B cell (primary cell): ENCODE results near the gene INTS14. TPM values are rescaled to one million over a fixed set of nuclear protein-coding genes. Genes with fewer than 3 reads are reported as not detected.

Experiments
- ATAC-seq: fragments of 200-7000 bp; cut with Tn5 transposase; one replicate; pipeline ENCODE4 v1.10.0; 2021; ENCODE audit warnings: low read depth, mild to moderate bottlenecking, moderate number of reproducible peaks, moderate library complexity
- CTCF ChIA-PET: fragments of 350-600 bp; sonication (Branson Sonifier 250); formaldehyde crosslinking; loops from one replicate; lab custom pipeline; 2021; ENCODE audit warnings: antibody characterized with exemption, inconsistent platforms; lab: Charles Lee
- POLR2A ChIA-PET: fragments of 350-600 bp; sonication (Branson Sonifier 250); formaldehyde crosslinking; loops from one replicate; lab custom pipeline; 2021; ENCODE audit warnings: antibody characterized with exemption; lab: Charles Lee
- DNase-seq: peaks from one replicate; pipeline ENCODE4 v3.0.0; 2013
- H2AFZ ChIP-seq: 2 replicates; pipeline ENCODE4 v1.6.1; 2012; ENCODE audit warnings: mild to moderate bottlenecking, low read depth, low read length; ENCODE audit not compliant: insufficient read depth, poor library complexity, severe bottlenecking
- H3K27ac ChIP-seq, 2 donors: 1 replicate in 1 of 2; 2 replicates in 1 of 2; pipeline ENCODE4 v1.5.1; 2012 to 2013; ENCODE audit warnings: low read length in 2 of 2, mild to moderate bottlenecking in 2 of 2, moderate library complexity in 1 of 2
- H3K27me3 ChIP-seq, 4 experiments: fragments of 200-600 bp in 1 of 4; sonication (generic) in 1 of 4; replicated peaks in 1 of 4; 1 replicate in 2 of 4; 2 replicates in 2 of 4; pipeline versions ENCODE4 v1.6.1 to v1.7.0; 2013 to 2016; ENCODE audit warnings: low read length in 3 of 4, mild to moderate bottlenecking in 2 of 4, mixed read lengths in 1 of 4, moderate library complexity in 1 of 4; ENCODE audit not compliant: insufficient read depth in 4 of 4, control insufficient read depth in 3 of 4; ENCODE audit errors: control extremely low read depth in 1 of 4
- H3K36me3 ChIP-seq, 2 experiments: replicated peaks in 1 of 2; 1 replicate in 1 of 2; 2 replicates in 1 of 2; pipeline versions ENCODE4 v1.6.1 to v1.7.1; 2013; ENCODE audit warnings: low read length in 1 of 2; ENCODE audit not compliant: insufficient read depth in 2 of 2, control insufficient read depth in 1 of 2; ENCODE audit errors: control extremely low read depth in 1 of 2, extremely low read depth in 1 of 2
- H3K4me1 ChIP-seq, 2 donors: fragments of 200-600 bp in 1 of 2; sonication (generic) in 1 of 2; 1 replicate in 1 of 2; 2 replicates in 1 of 2; pipeline versions ENCODE4 v1.5.1 to v1.6.1; 2013 to 2017; ENCODE audit warnings: low read length in 2 of 2; ENCODE audit not compliant: control insufficient read depth in 2 of 2, insufficient read depth in 2 of 2
- H3K4me2 ChIP-seq: replicated peaks from 2 replicates; pipeline ENCODE3; 2012; ENCODE audit warnings: mild to moderate bottlenecking, low read depth, low read length; ENCODE audit not compliant: poor library complexity, severe bottlenecking
- H3K4me3 ChIP-seq, 5 experiments: fragments of 200-600 bp in 1 of 5; sonication (generic) in 1 of 5; 1 replicate in 3 of 5; 2 replicates in 2 of 5; pipeline versions ENCODE4 v1.5.1 to v1.7.0; 2011 to 2016; ENCODE audit warnings: low read length in 4 of 5, mild to moderate bottlenecking in 4 of 5, low read depth in 2 of 5, control low read depth in 1 of 5, moderate library complexity in 1 of 5; ENCODE audit not compliant: insufficient read depth in 1 of 5; ENCODE audit errors: control extremely low read depth in 1 of 5, extremely low read depth in 1 of 5
- H3K79me2 ChIP-seq: fragments of 200-600 bp; sonication (generic); one replicate; pipeline ENCODE4 v1.6.0; 2016; ENCODE audit warnings: low read length; ENCODE audit not compliant: control insufficient read depth, insufficient read depth
- H3K9ac ChIP-seq: fragments of 200-600 bp; sonication (generic); 2 replicates; pipeline ENCODE4 v1.6.1; 2017; ENCODE audit warnings: mild to moderate bottlenecking, low read length, moderate library complexity
- H3K9me3 ChIP-seq, 3 donors: one replicate each; pipeline versions ENCODE4 v1.6.1 to v1.7.1; 2013; ENCODE audit warnings: low read length in 2 of 3; ENCODE audit not compliant: control insufficient read depth in 2 of 3, insufficient read depth in 1 of 3; ENCODE audit errors: control extremely low read depth in 1 of 3
- H4K20me1 ChIP-seq: 2 replicates; pipeline ENCODE4 v1.6.0; 2012; ENCODE audit warnings: mild to moderate bottlenecking, low read length; ENCODE audit not compliant: insufficient read depth, control insufficient read depth, poor library complexity, severe bottlenecking
- H3K27ac Mint-ChIP-seq: one replicate; pipeline ENCODE4 v1.8.0; 2021; ENCODE audit warnings: mixed read lengths
- H3K27me3 Mint-ChIP-seq: one replicate; pipeline ENCODE4 v1.8.0; 2021; ENCODE audit warnings: mixed read lengths
- H3K4me1 Mint-ChIP-seq: one replicate; pipeline ENCODE4 v1.8.0; 2021; ENCODE audit warnings: mixed read lengths
- H3K4me3 Mint-ChIP-seq: one replicate; pipeline ENCODE4 v1.8.0; 2021; ENCODE audit warnings: mixed read lengths
- H3K9me3 Mint-ChIP-seq: one replicate; pipeline ENCODE4 v1.8.0; 2022; ENCODE audit warnings: mixed read lengths; ENCODE audit not compliant: insufficient read depth
- EZH2 ChIP-seq: IDR thresholded peaks from 2 replicates; pipeline ENCODE4 v1.6.1; 2012; ENCODE audit warnings: borderline replicate concordance, low read depth, mild to moderate bottlenecking, moderate library complexity, low read length; ENCODE audit not compliant: insufficient read depth, poor library complexity, severe bottlenecking
- WGBS: methylation state at CpG from one replicate; pipeline ENCODE4 v1.1.5; 2013; ENCODE audit warnings: missing lambda C conversion rate; ENCODE audit not compliant: insufficient coverage; 5-methylcytosine and 5-hydroxymethylcytosine counted together
- intact Hi-C: fragments of 100-400 bp; cut with micrococcal nuclease; formaldehyde crosslinking; loops from one replicate; pipeline ENCODE4 v1.10.0; 2022
- polyA plus RNA-seq: library from polyadenylated mRNA; depleted of rRNA; stranded (reverse); fragments of >200 nt; gene quantifications from 2 replicates; pipeline ENCODE4 v1.2.3, GENCODE V29; 2012
- total RNA-seq, 2 donors: library from RNA; stranded (reverse); fragments of 120-200 nt in 1 of 2; gene quantifications; 1 replicate in 1 of 2; 2 replicates in 1 of 2; pipeline versions ENCODE4 v1.2.3 to v1.2.4, GENCODE V29; 2013 to 2022
- TF ChIP-seq, protein P1 (sequence below): fragments of 200-600 bp; IDR thresholded peaks from one replicate; pipeline ENCODE4 v1.8.0; 2022; ENCODE audit warnings: antibody characterized with exemption, mild to moderate bottlenecking

The INTS14 gene
- total and polyA plus RNA-seq, 2 donors (not counting 1 experiment from before 2014, with no cell fraction given) = 19.3 to 39.0 TPM

DNA sequence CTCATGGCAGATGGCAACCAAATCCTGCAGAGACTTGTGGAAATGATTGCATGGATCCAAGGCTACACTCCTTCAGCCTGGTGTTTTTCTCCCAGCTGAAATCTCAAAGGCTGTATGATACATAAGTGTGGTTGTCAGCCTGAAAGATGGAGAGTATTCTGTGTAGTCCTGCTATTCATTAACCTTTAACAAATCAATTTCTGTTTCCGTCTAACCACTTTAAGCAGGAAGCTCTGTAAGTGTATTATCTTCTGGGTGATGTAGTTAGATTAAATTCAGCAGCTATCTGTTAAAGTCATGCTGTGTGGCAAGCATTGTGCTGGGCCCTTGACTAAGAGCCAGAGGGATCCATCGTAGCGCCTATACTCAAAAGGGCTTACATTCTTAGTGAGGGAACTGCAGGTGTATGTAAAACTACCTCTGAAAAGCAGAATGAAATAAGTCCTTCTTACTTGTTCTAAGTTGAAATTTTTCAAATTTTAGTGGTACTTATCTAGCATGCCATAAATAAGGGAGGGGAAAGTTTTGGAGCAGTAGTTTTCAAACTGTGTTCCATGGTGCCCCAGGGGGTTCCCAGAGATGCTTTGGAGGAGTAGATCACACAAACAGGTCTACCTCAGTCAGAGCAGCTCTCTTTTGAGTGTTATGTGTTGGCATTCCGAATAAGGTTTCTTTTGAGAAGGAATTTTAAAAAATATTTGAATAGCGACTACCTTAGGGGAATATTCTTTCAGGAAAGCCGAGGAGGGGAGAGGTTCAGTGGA, 51.8 kb downstream of the INTS14 start:
- Histone ChIP-seq H3K4me3 (no peak overlapping the region), H3K79me2 (no peaks in the 10 kb centered on the region), H2AFZ (no peak overlapping the region), H3K27ac (no peak overlapping the region), H3K4me1 (no peaks in the 10 kb centered on the region), H3K4me2 (no peak overlapping the region), H3K27me3 (no peaks in the 10 kb centered on the region), H3K9ac (no peak overlapping the region), H4K20me1 (no peaks in the 10 kb centered on the region), H3K36me3 (peaks cover 15 to 36% of the 10 kb centered on the region in 2 experiments), H3K9me3 (no peaks in the 10 kb centered on the region)
- no peaks in the 10 kb centered on the region for H3K27me3 Mint-ChIP-seq
- ChIA-PET POLR2A (no interaction called here), CTCF (interaction anchor here (1.1 kb wide), 1 partner anchor 9 kb away, joined by 4 read pairs; no protein-coding TSS in a partner anchor)
- 100% methylated on average over 4 of the region's 6 CpGs for WGBS
- intact Hi-C loops = no loop called here
- no peak overlapping the region for H3K27ac Mint-ChIP-seq
- H3K4me3 Mint-ChIP-seq = no peak overlapping the region
- ATAC-seq (no peak), DNase-seq (no peak)
- no peaks in the 10 kb centered on the region for H3K4me1 Mint-ChIP-seq
- H3K9me3 Mint-ChIP-seq = no peaks in the 10 kb centered on the region
- TF ChIP-seq, protein P1, sequence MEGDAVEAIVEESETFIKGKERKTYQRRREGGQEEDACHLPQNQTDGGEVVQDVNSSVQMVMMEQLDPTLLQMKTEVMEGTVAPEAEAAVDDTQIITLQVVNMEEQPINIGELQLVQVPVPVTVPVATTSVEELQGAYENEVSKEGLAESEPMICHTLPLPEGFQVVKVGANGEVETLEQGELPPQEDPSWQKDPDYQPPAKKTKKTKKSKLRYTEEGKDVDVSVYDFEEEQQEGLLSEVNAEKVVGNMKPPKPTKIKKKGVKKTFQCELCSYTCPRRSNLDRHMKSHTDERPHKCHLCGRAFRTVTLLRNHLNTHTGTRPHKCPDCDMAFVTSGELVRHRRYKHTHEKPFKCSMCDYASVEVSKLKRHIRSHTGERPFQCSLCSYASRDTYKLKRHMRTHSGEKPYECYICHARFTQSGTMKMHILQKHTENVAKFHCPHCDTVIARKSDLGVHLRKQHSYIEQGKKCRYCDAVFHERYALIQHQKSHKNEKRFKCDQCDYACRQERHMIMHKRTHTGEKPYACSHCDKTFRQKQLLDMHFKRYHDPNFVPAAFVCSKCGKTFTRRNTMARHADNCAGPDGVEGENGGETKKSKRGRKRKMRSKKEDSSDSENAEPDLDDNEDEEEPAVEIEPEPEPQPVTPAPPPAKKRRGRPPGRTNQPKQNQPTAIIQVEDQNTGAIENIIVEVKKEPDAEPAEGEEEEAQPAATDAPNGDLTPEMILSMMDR = no peak
- no peak for TF ChIP-seq EZH2

DNA sequence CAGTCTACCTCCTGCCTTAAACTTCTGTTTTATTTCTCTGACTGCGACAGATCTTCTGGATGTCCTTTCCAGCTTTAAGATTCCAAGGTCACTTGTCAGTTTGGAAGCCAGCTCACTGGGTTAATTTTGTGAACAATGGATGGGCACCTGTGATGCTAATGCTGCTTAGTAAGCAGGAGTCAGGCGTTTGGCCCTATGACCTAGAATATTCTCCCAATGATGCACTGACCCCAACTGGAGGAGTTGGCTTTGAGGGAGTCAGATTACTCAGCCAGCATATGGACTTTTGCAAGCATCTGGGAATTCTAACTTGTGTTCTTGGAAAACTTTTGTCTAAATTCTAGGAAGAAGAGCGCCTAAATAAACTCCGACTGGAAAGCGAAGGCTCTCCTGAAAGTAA, 52.6 kb downstream of the INTS14 start:
- POLR2A ChIA-PET = no interaction called here
- Histone ChIP-seq H3K27ac (no peak overlapping the region), H3K4me1 (no peaks in the 10 kb centered on the region), H3K9ac (no peak overlapping the region), H3K9me3 (no peaks in the 10 kb centered on the region), H3K4me3 (no peak overlapping the region), H2AFZ (no peak overlapping the region), H4K20me1 (no peaks in the 10 kb centered on the region), H3K79me2 (no peaks in the 10 kb centered on the region), H3K27me3 (no peaks in the 10 kb centered on the region), H3K4me2 (no peak overlapping the region), H3K36me3 (peaks cover 18 to 35% of the 10 kb centered on the region in 2 experiments)
- WGBS = 100% methylated on average over 3 of the region's 5 CpGs
- Mint-ChIP-seq H3K27me3 (no peaks in the 10 kb centered on the region), H3K27ac (no peak overlapping the region), H3K4me1 (no peaks in the 10 kb centered on the region), H3K4me3 (no peak overlapping the region), H3K9me3 (no peaks in the 10 kb centered on the region)
- CTCF ChIA-PET = no interaction called here
- ATAC-seq (no peak), DNase-seq (no peak)
- intact Hi-C loops = no loop called here
- TF ChIP-seq, protein P1 = no peak
- TF ChIP-seq EZH2 = no peak
